GM21360 (cell line): ENCODE measurements around the gene SPHK1.

Experiments
- ATAC-seq: cut with Tn5 transposase; IDR thresholded peaks from one replicate; pipeline ENCODE4 v1.9.1; 2021; ENCODE audit warnings: mild to moderate bottlenecking, moderate library complexity; ENCODE audit not compliant: unreplicated experiment

The SPHK1 gene

DNA sequence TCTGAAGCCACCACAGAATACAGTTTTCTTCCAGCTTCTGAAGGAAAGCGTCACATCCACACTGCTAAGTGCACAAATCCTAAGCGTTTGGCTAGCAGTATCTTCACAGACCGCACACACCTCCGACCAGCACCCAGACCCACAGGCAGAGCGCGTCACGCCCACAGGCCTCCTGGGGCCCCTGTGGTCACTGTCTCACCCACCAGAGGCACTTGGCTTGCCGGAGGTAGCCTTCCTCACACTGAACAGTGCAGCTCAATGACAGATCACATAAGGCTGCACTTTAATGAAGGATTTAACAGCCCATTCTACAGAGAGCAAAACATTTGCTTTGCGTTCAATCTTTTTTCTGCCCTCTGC lies 21.2 kb downstream of the SPHK1 start:
- ATAC-seq = no peak

DNA sequence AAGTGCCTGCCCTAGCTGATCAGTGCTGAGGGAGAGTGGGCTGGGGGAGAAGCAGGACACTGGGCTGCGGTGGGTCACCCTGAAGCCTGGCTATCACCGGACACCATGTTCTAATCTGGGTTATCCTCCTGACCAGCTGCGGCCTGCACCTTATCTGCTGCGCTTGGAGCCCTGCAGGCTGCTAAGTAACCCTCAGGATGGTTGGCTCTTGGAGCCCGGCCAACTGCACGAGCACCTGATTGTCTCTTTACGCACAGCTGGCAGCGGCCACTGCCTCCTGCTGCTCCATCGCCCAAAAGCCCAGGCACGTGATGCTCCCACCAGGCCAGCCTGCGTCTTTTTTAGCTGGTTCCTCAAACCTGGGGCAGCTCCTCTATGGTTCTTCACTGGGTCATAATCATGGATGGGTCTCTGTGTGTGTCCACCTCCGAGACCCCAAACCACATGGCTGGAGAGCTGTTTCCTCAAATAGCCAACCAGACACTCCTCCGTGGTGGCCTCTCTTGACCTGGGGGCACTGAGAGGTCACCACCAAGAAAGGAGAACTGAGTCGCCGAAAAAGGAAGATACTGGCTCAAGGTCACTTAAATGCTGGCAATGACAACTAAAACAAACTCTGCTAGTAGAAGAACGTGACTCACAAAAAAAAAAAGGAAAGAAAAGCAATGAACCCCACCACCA lies 21.7 kb downstream of the SPHK1 start:
- ATAC-seq = no peak

DNA sequence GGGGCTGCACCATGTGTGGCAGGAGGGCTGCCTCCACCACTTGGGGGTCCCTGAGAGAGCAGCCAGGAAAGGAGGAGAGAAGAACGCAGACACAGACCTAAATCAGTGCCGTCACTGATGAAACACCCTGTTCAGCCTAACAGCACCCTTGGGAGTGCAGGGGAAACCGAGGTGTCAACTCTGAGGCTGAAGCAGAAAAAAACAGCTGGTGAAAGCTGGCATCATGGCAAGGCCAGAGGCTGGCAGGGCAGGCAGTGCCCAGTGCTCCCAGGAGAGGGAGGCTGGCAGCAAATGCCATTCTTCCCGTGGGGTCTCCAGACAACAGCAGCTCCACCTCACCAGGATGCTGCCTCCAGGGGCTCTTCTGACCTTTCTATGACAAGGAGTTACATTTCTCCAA lies 23.1 kb downstream of the SPHK1 start:
- no peak for ATAC-seq

DNA sequence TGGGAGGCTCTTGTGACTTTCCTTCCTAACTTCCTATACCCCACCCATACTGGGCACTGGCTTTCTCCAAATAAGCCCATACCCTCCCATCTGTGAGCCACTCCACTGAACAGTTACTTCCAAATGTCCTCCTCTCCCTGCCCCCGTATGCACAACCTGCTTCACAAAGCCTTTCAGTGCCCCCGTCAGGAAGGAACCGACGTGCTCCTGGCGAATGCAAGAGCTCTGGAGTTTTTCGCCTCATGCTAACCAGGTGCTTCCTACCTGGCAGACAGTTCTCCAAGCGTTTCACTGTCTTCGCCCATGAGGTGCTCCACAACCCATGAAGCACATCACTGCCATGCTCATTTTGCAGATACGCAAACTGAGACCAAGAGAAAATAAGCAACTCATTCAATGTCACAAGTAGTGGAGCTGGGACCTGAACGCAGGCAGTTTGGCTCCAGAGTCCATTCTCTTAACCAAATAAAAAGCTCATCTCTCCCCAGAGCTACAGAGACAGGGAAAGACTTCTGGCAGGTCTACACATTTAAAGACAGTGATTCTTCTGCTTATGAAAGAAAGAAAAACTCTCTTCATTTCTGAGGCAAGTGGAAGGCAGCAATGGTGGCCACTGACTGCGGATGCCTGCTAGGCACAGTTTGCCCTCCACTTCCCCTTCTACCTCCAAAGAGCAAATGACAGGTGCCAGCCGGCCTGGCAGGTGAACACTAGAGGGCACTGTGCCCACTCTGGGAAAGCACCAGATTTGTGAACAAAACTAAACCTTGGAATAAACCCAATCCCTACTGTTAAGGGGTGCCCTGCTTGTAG lies 23.8 kb downstream of the SPHK1 start:
- no peak for ATAC-seq

- no peak for ATAC-seq
Measured at GRCh38 chr17:76410328-76410965, 26.0 kb downstream of the SPHK1 start.

DNA sequence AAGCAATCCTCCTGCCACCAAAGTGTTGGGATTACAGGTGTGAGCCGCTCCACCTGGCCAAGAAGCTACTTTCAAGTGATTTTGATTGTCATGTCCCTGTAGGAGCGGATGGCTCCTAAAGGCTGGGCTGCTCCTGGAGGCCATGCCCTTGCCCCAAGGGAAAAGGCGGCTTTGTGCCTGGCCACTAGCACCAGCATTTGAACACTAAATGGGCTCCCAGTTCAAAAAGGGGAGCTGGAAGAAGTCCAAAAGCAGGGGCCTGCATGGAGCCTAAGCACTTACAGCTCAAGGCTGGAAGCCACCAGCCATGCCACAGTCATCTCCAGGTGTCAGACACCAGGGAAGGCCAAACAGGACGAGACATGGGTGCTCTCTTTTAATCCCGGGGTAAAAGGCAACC lies 26.8 kb downstream of the SPHK1 start:
- no peak for ATAC-seq

- no peak for ATAC-seq
Measured at GRCh38 chr17:76414334-76415295, 30.2 kb downstream of the SPHK1 start.

DNA sequence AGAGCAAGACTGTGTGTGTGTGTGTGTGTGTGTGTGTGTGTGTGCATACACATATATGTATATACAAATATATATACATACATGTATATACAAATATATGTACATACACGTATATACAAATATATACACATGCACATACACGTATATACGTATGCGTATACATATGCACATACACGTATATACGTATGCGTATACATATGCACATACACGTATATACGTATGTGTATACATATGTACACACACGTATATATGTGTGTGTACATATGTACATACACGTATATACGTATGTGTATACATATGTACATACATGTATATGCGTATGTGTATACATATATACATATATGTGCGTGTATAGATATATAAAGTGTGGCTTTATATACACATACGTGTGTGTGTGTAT lies 31.4 kb downstream of the SPHK1 start:
- ATAC-seq = no peak

GRCh38 chr17:76416457-76416856 lies 32.0 kb downstream of the SPHK1 start:
- no peak for ATAC-seq

- ATAC-seq = no peak
Measured at GRCh38 chr17:76416899-76417298, 32.5 kb downstream of the SPHK1 start.

GRCh38 chr17:76417499-76418143 lies 33.2 kb downstream of the SPHK1 start:
- no peak for ATAC-seq

- ATAC-seq = no peak
Measured at GRCh38 chr17:76419576-76420260, 35.3 kb downstream of the SPHK1 start.

- ATAC-seq = no peak
Measured at GRCh38 chr17:76420356-76421043, 36.1 kb downstream of the SPHK1 start.

DNA sequence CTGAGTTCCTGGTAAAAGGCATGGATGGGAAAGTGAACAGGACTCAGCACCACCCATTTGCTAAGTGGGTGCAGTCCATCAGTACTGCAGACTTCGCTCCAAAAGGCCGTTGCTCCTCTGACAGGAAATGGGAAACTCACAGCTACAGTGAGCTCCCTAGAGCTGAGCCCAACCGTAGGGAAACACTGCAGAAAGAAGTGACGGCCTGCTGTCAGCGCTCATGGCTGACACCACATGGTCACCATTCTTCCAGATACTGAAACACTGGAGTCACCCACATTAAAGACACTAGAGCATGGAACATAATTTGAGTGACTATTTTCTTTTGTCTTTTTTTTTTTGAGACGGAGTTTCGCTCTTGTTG lies 36.6 kb downstream of the SPHK1 start:
- ATAC-seq = no peak

- ATAC-seq = no peak
Measured at GRCh38 chr17:76422406-76422805, 38.0 kb downstream of the SPHK1 start.

- ATAC-seq = no peak
Measured at GRCh38 chr17:76422860-76423259, 38.5 kb downstream of the SPHK1 start.

DNA sequence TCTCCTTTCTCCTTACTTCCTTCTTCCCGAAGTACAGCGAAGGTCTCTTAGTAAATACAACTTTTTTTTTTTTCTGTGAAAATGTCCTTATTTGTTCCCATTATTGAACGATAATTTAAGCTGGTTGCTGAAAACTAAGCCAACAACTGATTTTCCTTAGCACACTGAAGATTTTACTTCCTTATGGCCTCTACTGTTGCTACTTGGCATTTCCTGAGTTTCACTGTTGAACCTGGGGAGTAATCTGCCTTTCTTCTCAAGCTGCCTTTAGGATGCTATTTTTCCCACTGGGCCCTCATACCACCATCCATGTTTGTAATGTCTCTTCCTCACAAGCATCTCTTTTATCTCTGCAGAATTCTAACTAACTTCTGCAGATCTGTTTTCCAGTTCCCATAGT lies 42.4 kb downstream of the SPHK1 start:
- no peak for ATAC-seq

DNA sequence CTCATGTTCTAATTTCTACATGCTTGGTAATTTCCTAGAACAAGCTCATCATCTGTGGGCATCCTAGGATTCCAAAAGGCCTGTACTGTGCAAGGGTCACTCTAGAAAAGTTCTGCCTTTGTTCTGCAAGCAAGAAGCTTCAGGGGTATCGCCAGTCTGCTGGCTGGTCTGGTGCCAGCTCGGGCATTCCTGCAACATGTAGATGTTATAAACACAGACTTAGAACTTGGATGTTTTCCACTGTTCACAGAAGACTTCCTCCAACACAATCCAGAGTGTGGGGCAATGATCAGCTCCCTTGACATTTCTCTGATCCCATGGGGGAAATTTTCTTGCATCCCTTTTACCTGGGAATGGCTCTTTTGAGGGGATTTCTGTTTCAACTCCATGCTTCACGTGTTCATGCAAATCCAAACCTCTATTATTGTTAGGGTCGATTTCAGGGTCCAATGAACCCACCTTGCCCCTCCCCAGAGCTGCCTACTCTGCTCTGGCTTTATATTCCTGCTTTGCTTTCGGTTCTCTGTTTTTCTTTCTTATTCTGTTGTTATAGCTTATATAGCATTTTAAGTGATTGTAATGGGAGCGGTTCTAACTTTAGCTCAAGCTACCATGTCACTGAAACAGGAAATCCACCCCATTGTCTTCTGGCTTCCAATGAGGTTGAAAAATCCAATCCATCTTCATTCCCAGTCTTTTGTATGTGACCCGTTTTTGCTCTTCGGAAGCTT lies 43.3 kb downstream of the SPHK1 start:
- ATAC-seq = no peak

DNA sequence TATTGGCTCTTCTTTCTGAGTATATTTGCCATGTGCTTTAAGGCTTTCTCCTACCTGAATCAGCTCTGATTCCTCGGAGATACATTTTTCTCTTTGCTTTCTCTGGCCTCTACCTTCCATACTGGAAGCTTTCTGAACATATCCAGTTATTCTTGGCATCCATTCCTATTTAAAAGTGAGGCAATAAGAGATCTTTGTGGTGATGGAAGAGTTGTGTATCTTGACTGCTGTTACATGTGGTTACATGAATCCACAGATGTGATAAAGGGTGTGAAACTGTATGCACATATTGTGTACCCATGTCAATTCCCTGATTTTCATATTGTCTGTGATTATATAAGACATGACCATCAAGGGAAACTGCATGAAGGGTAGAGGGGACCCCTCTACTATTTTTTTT lies 44.1 kb downstream of the SPHK1 start:
- no peak for ATAC-seq
